A673 (cell line): ENCODE measurements around the gene RELL1. TPM values are rescaled to one million over a fixed set of nuclear protein-coding genes. Genes with fewer than 3 reads are reported as not detected.
A peak's percentile ranks its signal among the peaks of the same experiment; 100 is the strongest.

Experiments
- Bru-seq: library from RNA; stranded (reverse); fragments of 400-500 nt; gene quantifications from one replicate; lab custom pipeline; 2021; lab: Mats Ljungman, UMichigan
- BruChase-seq, 2 experiments: library from RNA; stranded (reverse); fragments of 400-500 nt; gene quantifications; one replicate each; lab custom pipeline; 2021; lab: Mats Ljungman, UMichigan
- BruUV-seq: library from RNA; stranded (reverse); fragments of 400-500 nt; replicated peaks from 2 replicates; lab custom pipeline; 2021; lab: Mats Ljungman, UMichigan
- CTCF ChIA-PET: fragments of 300-600 bp; sonication (Branson Sonifier 250); formaldehyde crosslinking; loops from one replicate; lab custom pipeline; 2022; ENCODE audit warnings: antibody characterized with exemption; lab: Charles Lee
- POLR2A ChIA-PET: fragments of 300-600 bp; sonication (Branson Sonifier 250); formaldehyde crosslinking; loops from one replicate; lab custom pipeline; 2022; ENCODE audit warnings: antibody characterized with exemption; ENCODE audit not compliant: low non-redundant PET; lab: Charles Lee
- DNase-seq: peaks from one replicate; pipeline ENCODE4 v3.0.0-alpha.2; 2015; ENCODE audit warnings: low spot score
- H3K27ac ChIP-seq: fragments of 200-600 bp; sonication (generic); 2 replicates; pipeline ENCODE4 v1.5.1; 2016; ENCODE audit warnings: mixed run types, low read depth, mild to moderate bottlenecking, mixed read lengths, antibody characterized with exemption, low read length; ENCODE audit not compliant: poor library complexity, severe bottlenecking
- H3K27me3 ChIP-seq: fragments of 200-600 bp; sonication (generic); replicated peaks from 2 replicates; pipeline ENCODE4 v1.6.1; 2017; ENCODE audit warnings: mixed run types, low read depth, mild to moderate bottlenecking, mixed read lengths, antibody characterized with exemption, low read length; ENCODE audit not compliant: insufficient read depth, poor library complexity
- H3K36me3 ChIP-seq: fragments of 200-600 bp; sonication (generic); 2 replicates; pipeline ENCODE4 v1.6.1; 2016; ENCODE audit warnings: mixed run types, mild to moderate bottlenecking, mixed read lengths, antibody characterized with exemption, low read length; ENCODE audit not compliant: insufficient read depth, poor library complexity, severe bottlenecking
- H3K4me1 ChIP-seq: fragments of 200-600 bp; sonication (generic); 2 replicates; pipeline ENCODE4 v1.6.1; 2017; ENCODE audit warnings: mixed run types, mild to moderate bottlenecking, mixed read lengths, antibody characterized with exemption, low read length; ENCODE audit not compliant: insufficient read depth, poor library complexity, severe bottlenecking
- H3K4me3 ChIP-seq: fragments of 200-600 bp; sonication (generic); 2 replicates; pipeline ENCODE4 v1.5.1; 2016; ENCODE audit warnings: low read depth, mixed run types, mild to moderate bottlenecking, mixed read lengths, low read length; ENCODE audit not compliant: poor library complexity, severe bottlenecking
- H3K9me3 ChIP-seq: fragments of 200-600 bp; sonication (generic); 2 replicates; pipeline ENCODE4 v1.6.1; 2016; ENCODE audit warnings: mixed run types, low read depth, mild to moderate bottlenecking, mixed read lengths, antibody characterized with exemption, low read length; ENCODE audit not compliant: poor library complexity, severe bottlenecking
- CTCF ChIP-seq: fragments of 300-800, 200-600 bp; sonication (generic); conservative IDR thresholded peaks from 2 replicates; pipeline ENCODE4 v1.5.1; 2017; ENCODE audit warnings: low read depth, mild to moderate bottlenecking, antibody characterized with exemption, low read length, moderate library complexity, mixed read lengths
- EZH2 ChIP-seq: fragments of 200-600 bp; sonication (generic); IDR thresholded peaks from 2 replicates; pipeline ENCODE4 v1.6.1; 2017; ENCODE audit warnings: borderline replicate concordance, low read depth, mild to moderate bottlenecking, mixed read lengths, antibody characterized with exemption, low read length; ENCODE audit not compliant: poor library complexity, severe bottlenecking
- intact Hi-C: fragments of 100-400 bp; cut with micrococcal nuclease; formaldehyde crosslinking; loops from one replicate; pipeline ENCODE4 v1.10.0; 2022; ENCODE audit not compliant: unreplicated experiment
- long read RNA-seq: library from polyadenylated mRNA; stranded (forward); transcript quantifications from one replicate; pipeline ENCODE4 v2.0.0, GENCODE V29; 2022
- total RNA-seq: library from RNA; stranded (reverse); gene quantifications from 2 replicates; pipeline ENCODE4 v1.2.3, GENCODE V29; 2021

RELL1 gene, protein sequence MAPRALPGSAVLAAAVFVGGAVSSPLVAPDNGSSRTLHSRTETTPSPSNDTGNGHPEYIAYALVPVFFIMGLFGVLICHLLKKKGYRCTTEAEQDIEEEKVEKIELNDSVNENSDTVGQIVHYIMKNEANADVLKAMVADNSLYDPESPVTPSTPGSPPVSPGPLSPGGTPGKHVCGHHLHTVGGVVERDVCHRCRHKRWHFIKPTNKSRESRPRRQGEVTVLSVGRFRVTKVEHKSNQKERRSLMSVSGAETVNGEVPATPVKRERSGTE
- total RNA-seq: 6.0 and 7.2 TPM in 2 replicates
- Bru-seq, nascent RNA: percentile 51 among the genes with signal in this experiment
- percentile 47 among the genes with signal in this experiment for BruChase-seq, experiment 1, labeled RNA remaining after a 2-hour chase
- BruChase-seq, experiment 2, labeled RNA remaining after a 6-hour chase: percentile 53 among the genes with signal in this experiment
- long read RNA-seq, transcript RELL1-202 (7 exons, 1,350 nt): major isoform, 5 of 5 reads
- long read RNA-seq, partial matches to known transcripts: 0 of 5 reads
- long read RNA-seq, other reads (novel, unspliced or antisense): 0 of 5 reads

- intact Hi-C loops: no loop called here
- Histone ChIP-seq H3K27ac (peak within 1 kb of the TSS; percentile 67), H3K9me3 (no peaks in the 10 kb centered on the region), H3K27me3 (no peaks in the 10 kb centered on the region), H3K4me3 (peak within 1 kb of the TSS; percentile 69), H3K36me3 (no peaks in the 10 kb centered on the region), H3K4me1 (peaks cover 9% of the 10 kb centered on the region)
- TF ChIP-seq EZH2 (no peak), CTCF (no peak)
- ChIA-PET POLR2A (no interaction called here), CTCF (no interaction called here)
- DNase-seq: peak; percentile 98
- no TSS peak for BruUV-seq
Observed at GRCh38 chr4:37686373-37687193, at the start of gene RELL1. Gene RELL1 (minus strand): TSS chr4:37686376. CDS start chr4:37686287, 89 bp downstream.

GRCh38 chr4:37735578-37735977 lies 49.4 kb upstream of the RELL1 start:
- Histone ChIP-seq H3K27ac (no peak overlapping the region), H3K36me3 (no peaks in the 10 kb centered on the region), H3K9me3 (no peaks in the 10 kb centered on the region), H3K4me1 (no peaks in the 10 kb centered on the region), H3K27me3 (no peaks in the 10 kb centered on the region), H3K4me3 (no peak overlapping the region)
- ChIA-PET CTCF (no interaction called here), POLR2A (no interaction called here)
- intact Hi-C loops: no loop called here
- BruUV-seq: no TSS peak
- no peak for TF ChIP-seq CTCF
- TF ChIP-seq EZH2: no peak
- no peak for DNase-seq

- no peak overlapping the region for H3K4me3 ChIP-seq
- H3K36me3 ChIP-seq: no peaks in the 10 kb centered on the region
- DNase-seq: no peak
- ChIA-PET POLR2A (no interaction called here), CTCF (no interaction called here)
- BruUV-seq: no TSS peak
- no peak for TF ChIP-seq CTCF
- TF ChIP-seq EZH2: no peak
- H3K4me1 ChIP-seq: no peaks in the 10 kb centered on the region
- no peaks in the 10 kb centered on the region for H3K9me3 ChIP-seq
- H3K27ac ChIP-seq: no peak overlapping the region
- intact Hi-C loops: no loop called here
- H3K27me3 ChIP-seq: no peaks in the 10 kb centered on the region
Observed at GRCh38 chr4:37734989-37735388, 48.8 kb upstream of the RELL1 start.
